Measurements from ENCODE around the gene CD274.
A peak's percentile ranks its signal among the peaks of the same experiment; 100 is the strongest.

DNA sequence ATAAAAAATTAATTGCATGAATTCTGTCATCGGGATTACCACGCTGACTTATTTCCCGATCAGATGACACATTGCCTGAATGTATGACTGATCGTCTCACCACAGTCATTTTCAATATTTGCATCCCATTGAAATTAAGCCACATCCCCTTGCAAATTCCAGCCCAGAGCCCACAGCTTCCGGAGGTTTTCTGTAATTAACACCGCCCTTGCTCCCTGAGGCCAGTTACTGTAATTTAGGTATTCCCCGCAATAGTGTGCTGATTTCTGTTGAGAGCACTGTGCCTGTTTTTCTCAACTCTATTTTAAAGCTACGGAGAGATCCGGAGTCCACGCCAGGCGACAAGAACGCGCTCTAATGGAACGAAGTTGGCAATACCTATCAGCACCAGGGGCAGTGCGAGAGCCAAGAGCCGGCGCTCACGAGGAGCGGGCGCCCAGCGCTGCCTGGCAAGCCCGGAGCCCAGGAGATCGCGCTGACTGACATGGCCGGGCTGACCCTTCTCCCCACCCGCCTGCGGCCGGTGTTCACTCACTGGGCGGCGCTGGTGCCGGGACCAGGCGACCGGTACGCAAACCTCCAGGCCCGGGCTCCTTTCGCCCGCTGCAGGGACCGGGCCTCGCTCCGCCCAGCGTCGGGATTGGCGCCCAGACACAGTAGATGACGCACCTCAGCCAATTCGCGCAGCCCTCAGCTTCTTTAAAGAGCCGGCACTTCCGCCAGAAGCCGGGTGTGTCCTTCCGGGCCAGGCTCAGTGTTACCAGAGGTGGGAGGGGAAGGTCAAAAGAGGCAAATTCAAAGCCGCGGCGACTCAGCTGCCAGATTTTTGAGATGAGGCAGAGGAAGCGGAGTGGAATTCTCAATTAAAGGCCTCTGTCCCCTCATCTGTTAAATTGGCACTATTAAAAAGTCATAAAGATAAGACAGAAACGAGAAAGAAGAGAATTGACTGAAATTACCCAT, 12.8 kb upstream of the CD274 start, which contains the start of gene PLGRKT:
- TF ChIP-seq POLR2A (IDR thresholded peaks at IDR 0.05; ENCODE audit: low read length), result peak; percentile 95
- TF ChIP-seq GATA1 (IDR thresholded peaks at IDR 0.05; ENCODE audit: low read depth, low read length), result no peak
